Calu3 (cell line): ENCODE measurements around the gene C10orf90. TPM values are rescaled to one million over a fixed set of nuclear protein-coding genes. Genes with fewer than 3 reads are reported as not detected.

Source experiments
- BruUV-seq: library from RNA; stranded (reverse); fragments of 400-500 nt; replicated peaks from 2 replicates; lab custom pipeline; 2021; lab: Mats Ljungman, UMichigan
- CTCF ChIA-PET: fragments of 300-600 bp; sonication (Branson Sonifier 250); formaldehyde crosslinking; loops from one replicate; lab custom pipeline; 2022; ENCODE audit warnings: antibody characterized with exemption; lab: Charles Lee
- DNase-seq: peaks from one replicate; pipeline ENCODE4 v3.0.0; 2022
- H3K27ac Mint-ChIP-seq: one replicate; pipeline ENCODE4 v1.8.0; 2022; ENCODE audit warnings: mixed read lengths; ENCODE audit not compliant: unreplicated experiment
- H3K27me3 Mint-ChIP-seq: one replicate; pipeline ENCODE4 v1.8.0; 2022; ENCODE audit warnings: mixed read lengths; ENCODE audit not compliant: unreplicated experiment
- H3K36me3 Mint-ChIP-seq: one replicate; pipeline ENCODE4 v1.8.0; 2022; ENCODE audit warnings: mild to moderate bottlenecking, moderate library complexity, mixed read lengths; ENCODE audit not compliant: insufficient read depth, unreplicated experiment
- H3K4me1 Mint-ChIP-seq: one replicate; pipeline ENCODE4 v1.8.0; 2022; ENCODE audit warnings: mild to moderate bottlenecking, low read depth, mixed read lengths; ENCODE audit not compliant: unreplicated experiment
- H3K4me3 Mint-ChIP-seq: one replicate; pipeline ENCODE4 v1.8.0; 2022; ENCODE audit warnings: mild to moderate bottlenecking, low read depth, moderate library complexity, mixed read lengths; ENCODE audit not compliant: unreplicated experiment
- H3K9me3 Mint-ChIP-seq: one replicate; pipeline ENCODE4 v1.8.0; 2022; ENCODE audit warnings: low read depth, mixed read lengths; ENCODE audit not compliant: unreplicated experiment
- intact Hi-C: fragments of 100-400 bp; cut with micrococcal nuclease; formaldehyde crosslinking; loops from one replicate; pipeline ENCODE4 v1.10.0; 2022; ENCODE audit not compliant: unreplicated experiment
- total RNA-seq: library from RNA; stranded (reverse); gene quantifications from 2 replicates; pipeline ENCODE4 v1.2.3, GENCODE V29; 2022
- TF ChIP-seq, protein P1 (sequence below): fragments of 200-600 bp; IDR thresholded peaks from one replicate; pipeline ENCODE4 v1.8.0; 2022; ENCODE audit warnings: antibody characterized with exemption; ENCODE audit not compliant: unreplicated experiment

C10orf90 gene
- total RNA-seq, 1 experiment from 2014 or later: not detected

DNA sequence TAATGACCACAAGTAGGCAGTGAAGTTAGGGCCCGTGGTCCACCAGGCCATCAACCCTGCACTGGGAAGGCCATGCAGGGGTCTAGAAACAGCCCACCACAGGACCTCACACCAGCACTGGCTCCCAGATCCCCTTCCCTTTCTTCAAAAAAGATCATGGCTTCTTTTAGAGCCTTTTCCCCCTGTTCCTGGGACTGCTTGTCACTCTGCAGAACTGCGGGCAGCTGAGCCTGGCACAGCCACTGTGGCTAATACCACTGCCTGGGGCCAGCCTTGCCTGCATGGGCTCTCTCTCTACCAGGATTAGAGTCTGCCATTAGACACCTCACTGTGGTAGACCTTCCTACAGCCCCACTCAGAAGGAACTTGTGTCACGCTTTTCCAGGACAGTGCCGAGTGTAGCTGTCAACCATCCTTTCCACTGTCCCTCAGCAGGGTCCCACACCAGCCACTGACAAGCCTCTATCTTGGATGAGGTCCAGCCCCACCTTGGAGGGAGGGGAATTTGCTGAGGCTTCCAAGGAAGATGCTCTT, 19.0 kb upstream of the C10orf90 start:
- Mint-ChIP-seq H3K27ac (no peak overlapping the region), H3K4me3 (no peak overlapping the region), H3K9me3 (peaks cover 3% of the 10 kb centered on the region), H3K36me3 (no peaks in the 10 kb centered on the region), H3K27me3 (no peaks in the 10 kb centered on the region), H3K4me1 (no peaks in the 10 kb centered on the region)
- intact Hi-C loops: no loop called here
- TF ChIP-seq, protein P1, sequence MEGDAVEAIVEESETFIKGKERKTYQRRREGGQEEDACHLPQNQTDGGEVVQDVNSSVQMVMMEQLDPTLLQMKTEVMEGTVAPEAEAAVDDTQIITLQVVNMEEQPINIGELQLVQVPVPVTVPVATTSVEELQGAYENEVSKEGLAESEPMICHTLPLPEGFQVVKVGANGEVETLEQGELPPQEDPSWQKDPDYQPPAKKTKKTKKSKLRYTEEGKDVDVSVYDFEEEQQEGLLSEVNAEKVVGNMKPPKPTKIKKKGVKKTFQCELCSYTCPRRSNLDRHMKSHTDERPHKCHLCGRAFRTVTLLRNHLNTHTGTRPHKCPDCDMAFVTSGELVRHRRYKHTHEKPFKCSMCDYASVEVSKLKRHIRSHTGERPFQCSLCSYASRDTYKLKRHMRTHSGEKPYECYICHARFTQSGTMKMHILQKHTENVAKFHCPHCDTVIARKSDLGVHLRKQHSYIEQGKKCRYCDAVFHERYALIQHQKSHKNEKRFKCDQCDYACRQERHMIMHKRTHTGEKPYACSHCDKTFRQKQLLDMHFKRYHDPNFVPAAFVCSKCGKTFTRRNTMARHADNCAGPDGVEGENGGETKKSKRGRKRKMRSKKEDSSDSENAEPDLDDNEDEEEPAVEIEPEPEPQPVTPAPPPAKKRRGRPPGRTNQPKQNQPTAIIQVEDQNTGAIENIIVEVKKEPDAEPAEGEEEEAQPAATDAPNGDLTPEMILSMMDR: no peak
- BruUV-seq: no TSS peak
- CTCF ChIA-PET: no interaction called here
- DNase-seq: no peak

DNA sequence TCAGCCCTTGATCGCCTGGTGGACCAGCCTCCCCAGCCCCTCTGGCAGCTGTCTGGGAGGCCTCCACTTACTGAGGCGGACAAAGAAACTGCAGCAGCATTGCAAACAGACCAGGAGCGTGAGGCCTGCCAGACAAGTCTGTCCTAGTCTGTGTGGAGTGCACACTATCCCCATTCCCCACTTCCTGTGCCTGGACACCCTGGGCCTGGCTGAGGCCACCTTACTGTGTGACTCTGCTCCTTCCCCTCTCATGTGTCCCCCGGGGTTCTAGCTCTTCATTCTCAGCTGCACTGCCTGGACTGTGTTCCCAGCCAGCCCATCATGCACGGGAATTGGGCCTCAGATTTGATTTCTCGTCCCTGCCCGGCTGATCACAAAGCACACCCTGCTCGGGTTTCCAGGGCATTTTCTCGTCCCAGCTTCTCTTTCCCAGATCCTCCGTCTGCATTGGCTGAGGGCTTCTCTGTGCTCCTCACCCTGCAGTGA, 16.7 kb upstream of the C10orf90 start:
- H3K4me1 Mint-ChIP-seq: no peaks in the 10 kb centered on the region
- TF ChIP-seq, protein P1: no peak
- H3K27ac Mint-ChIP-seq: no peak overlapping the region
- peaks cover 3% of the 10 kb centered on the region for H3K9me3 Mint-ChIP-seq
- no peaks in the 10 kb centered on the region for H3K36me3 Mint-ChIP-seq
- BruUV-seq: no TSS peak
- CTCF ChIA-PET: no interaction called here
- intact Hi-C loops: no loop called here
- no peaks in the 10 kb centered on the region for H3K27me3 Mint-ChIP-seq
- no peak for DNase-seq
- no peak overlapping the region for H3K4me3 Mint-ChIP-seq

DNA sequence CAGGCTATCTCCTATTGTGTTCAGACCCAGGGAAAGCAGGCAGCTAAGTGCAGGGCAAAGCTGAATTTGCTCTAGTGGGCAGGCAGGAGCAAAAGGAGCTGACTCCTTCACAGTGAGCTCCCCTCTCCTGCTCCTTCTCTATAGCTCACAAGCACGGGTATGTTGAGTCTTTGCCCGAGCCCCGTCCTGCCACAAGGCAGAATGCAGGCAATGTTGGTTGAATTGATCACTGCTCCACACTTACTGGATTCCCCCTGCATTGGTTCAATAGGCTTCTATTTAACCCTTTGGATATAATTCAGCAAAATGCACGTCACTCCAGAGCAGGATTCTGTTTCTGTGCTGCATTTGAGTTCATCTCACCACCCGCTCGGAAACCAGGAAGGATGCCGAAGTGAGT, 16.2 kb upstream of the C10orf90 start:
- TF ChIP-seq, protein P1: no peak

DNA sequence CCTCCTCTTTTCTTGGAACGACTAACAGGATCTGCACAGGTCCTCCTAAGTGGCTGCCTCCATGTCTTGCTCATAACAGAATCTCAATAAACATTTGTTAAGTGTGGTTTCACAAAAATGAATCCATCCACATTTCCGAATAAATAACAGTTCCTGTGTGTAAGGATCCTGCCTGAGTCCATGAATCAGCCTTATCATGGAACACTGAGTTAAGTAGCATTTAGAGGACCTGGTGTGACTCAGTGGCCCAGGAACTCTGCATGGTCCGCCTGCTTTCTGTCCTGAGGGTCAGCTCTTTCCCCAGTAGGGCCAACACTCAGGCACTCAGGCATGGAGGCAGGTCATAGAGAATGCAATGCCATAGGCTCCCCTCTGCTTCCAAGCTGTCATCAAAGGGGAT, 15.8 kb upstream of the C10orf90 start:
- intact Hi-C loops: no loop called here
- H3K4me3 Mint-ChIP-seq: no peak overlapping the region
- DNase-seq: no peak
- BruUV-seq: no TSS peak
- H3K36me3 Mint-ChIP-seq: no peaks in the 10 kb centered on the region
- no peak overlapping the region for H3K27ac Mint-ChIP-seq
- H3K9me3 Mint-ChIP-seq: peaks cover 3% of the 10 kb centered on the region
- no peaks in the 10 kb centered on the region for H3K27me3 Mint-ChIP-seq
- CTCF ChIA-PET: no interaction called here
- H3K4me1 Mint-ChIP-seq: no peaks in the 10 kb centered on the region
- TF ChIP-seq, protein P1: no peak

More for the DNA sequence above, 16.2 kb upstream of the C10orf90 start:
- Mint-ChIP-seq H3K4me3 (no peak overlapping the region), H3K9me3 (peaks cover 3% of the 10 kb centered on the region), H3K36me3 (no peaks in the 10 kb centered on the region), H3K4me1 (no peaks in the 10 kb centered on the region), H3K27ac (no peak overlapping the region), H3K27me3 (no peaks in the 10 kb centered on the region)
- DNase-seq: no peak
- intact Hi-C loops: no loop called here
- CTCF ChIA-PET: no interaction called here
- no TSS peak for BruUV-seq
